ENCODE measurements around the gene DAPK2. TPM values are rescaled to one million over a fixed set of nuclear protein-coding genes. Genes with fewer than 3 reads are reported as not detected.

DAPK2 gene
- total and polyA plus RNA-seq, 7 donors, result 3.7 to 65.6 (median 44.3) TPM

DNA sequence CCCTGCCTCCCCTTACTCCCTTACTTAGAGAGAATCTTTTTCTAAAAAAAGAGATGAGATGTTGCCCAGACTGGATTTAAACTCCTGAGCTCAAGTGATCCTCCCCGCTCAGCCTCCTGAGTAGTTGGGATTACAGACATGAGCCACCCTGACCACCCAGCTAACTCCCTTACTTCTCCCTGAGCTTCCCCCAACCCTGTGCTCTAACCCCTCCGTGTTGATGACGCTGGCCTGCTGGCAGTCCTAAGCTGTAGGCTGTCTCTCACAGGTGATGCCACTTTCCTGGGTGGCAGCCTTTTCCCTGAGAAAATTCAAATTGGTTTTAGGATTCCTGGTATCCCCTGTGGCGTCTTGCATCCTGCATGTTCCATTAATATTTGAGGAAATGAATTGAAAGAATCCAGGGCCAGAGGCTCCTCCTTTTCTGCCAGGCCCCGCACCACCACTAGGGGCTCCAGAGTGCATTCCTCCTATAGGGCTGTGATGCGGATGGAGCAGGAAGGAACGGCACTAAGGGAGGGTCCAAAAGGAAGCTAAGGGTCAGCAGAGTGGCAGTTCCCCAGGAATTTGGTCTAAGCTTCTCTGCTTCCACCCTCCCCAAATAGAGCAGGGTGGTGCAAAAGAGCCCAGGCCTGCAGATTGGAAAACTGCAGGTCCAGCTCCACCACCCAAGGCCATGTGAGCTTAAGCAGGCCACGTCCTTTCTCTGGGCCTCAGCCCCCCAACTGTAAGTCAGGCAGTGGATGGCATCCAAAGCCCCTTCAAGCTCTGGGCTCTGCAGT is 101.1 kb downstream of the DAPK2 start:
- 52 to 62% (median 62%) methylated on average over 8 of the region's 8 CpGs for WGBS, 3 donors

DNA sequence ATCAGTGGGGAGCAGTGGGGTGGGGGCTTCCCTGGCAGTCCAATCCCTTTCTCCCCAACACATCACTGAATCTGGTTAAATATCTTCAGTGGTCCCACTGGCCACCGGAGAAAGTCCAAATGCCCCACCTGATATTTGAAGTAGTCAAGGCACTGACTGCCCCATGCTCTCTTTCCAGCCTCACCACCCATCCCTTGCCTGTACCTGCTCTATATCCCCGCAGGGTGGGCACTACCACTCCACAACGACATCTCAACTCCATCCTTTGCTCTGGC is 101.7 kb downstream of the DAPK2 start:
- H3K4me3 ChIP-seq, result no peak overlapping the region

More for the DNA sequence above, 101.1 kb downstream of the DAPK2 start:
- TF ChIP-seq, protein P1, sequence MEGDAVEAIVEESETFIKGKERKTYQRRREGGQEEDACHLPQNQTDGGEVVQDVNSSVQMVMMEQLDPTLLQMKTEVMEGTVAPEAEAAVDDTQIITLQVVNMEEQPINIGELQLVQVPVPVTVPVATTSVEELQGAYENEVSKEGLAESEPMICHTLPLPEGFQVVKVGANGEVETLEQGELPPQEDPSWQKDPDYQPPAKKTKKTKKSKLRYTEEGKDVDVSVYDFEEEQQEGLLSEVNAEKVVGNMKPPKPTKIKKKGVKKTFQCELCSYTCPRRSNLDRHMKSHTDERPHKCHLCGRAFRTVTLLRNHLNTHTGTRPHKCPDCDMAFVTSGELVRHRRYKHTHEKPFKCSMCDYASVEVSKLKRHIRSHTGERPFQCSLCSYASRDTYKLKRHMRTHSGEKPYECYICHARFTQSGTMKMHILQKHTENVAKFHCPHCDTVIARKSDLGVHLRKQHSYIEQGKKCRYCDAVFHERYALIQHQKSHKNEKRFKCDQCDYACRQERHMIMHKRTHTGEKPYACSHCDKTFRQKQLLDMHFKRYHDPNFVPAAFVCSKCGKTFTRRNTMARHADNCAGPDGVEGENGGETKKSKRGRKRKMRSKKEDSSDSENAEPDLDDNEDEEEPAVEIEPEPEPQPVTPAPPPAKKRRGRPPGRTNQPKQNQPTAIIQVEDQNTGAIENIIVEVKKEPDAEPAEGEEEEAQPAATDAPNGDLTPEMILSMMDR (IDR thresholded peaks at IDR 0.05), result peak; percentile 87
- H3K36me3 ChIP-seq (ENCODE audit: insufficient read depth in 1 of 2, low read depth in 1 of 2), result no peaks in the 10 kb centered on the region
- intact Hi-C loops (cut with DNase I), result no loop called here
- no peak overlapping the region for H3K27ac ChIP-seq
- H3K4me3 ChIP-seq, result no peak overlapping the region
- DNase-seq (peak; percentile 70 to 81), ATAC-seq (peak; percentile 68 to 87 (median 84))
- H3K4me1 ChIP-seq, result peaks cover 26% of the 10 kb centered on the region
- H3K9me3 ChIP-seq, result no peaks in the 10 kb centered on the region
- no peaks in the 10 kb centered on the region for H3K27me3 ChIP-seq (ENCODE audit: insufficient read depth in 3 of 3, low read length in 2 of 3)

DNA sequence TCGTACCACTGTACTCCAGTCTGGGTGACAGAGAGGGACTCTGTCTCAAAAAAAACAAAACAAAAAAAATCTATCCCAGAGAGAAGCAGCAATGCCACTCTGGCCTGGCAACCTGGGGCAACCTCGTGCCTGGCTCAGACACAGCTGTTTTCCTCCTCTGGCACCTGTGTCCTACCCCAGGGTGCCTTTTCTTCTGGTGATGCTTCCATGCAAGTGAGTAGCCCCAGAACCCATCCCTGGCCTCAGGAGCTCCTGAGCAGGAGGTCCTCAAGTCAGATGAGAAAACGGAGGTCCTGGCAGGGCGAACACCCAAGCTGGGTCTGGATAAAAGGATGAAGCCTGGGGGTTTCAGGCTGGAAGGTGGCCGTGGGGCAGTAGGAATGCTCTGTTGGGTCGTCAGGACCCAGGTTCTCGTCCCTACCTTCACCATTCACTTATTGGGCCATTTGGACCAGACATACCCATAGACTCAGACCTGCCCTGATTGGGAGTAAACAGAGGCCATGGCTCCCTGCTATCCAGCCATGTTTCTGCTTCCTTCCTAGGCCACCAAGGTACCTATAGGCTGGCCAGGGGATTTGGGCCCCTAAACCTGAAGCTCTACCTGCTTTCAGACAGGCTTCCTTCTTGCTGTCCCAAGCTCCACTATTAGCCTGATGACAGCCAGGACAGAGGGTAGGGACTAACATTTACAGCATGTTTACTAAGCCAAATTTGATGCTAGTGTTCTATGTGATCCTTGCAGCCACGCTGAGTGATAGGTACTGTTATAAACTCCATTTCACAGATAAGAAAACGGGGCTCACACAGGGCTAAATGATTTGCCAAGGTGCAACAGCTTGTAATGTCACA is 102.2 kb downstream of the DAPK2 start:
- DNase-seq, result no peak
- ATAC-seq, result no peak
- intact Hi-C loops (cut with DNase I), result loop anchor here in 1 of 2 donors (5.0 kb wide), 1 partner anchor 103 kb away; the partner anchor contains the start of gene DAPK2
- 79 to 88% (median 79%) methylated on average over 9 of the region's 9 CpGs for WGBS, 3 donors
- H3K4me3 ChIP-seq, result no peak overlapping the region
- H3K4me1 ChIP-seq, result peaks cover 35% of the 10 kb centered on the region
- TF ChIP-seq, protein P1 (IDR thresholded peaks at IDR 0.05), result no peak
- peaks cover 0 to under 1% of the 10 kb centered on the region in 2 donors for H3K36me3 ChIP-seq (ENCODE audit: insufficient read depth in 1 of 2, low read depth in 1 of 2)
- H3K9me3 ChIP-seq, result no peaks in the 10 kb centered on the region
- no peak overlapping the region for H3K27ac ChIP-seq
- H3K27me3 ChIP-seq (ENCODE audit: insufficient read depth in 3 of 3, low read length in 2 of 3), result no peaks in the 10 kb centered on the region

More for the DNA sequence above, 101.7 kb downstream of the DAPK2 start:
- no peaks in the 10 kb centered on the region for H3K27me3 ChIP-seq (ENCODE audit: insufficient read depth in 3 of 3, low read length in 2 of 3)
- intact Hi-C loops (cut with DNase I), result loop anchor here in 1 of 2 donors (5.0 kb wide), 1 partner anchor 103 kb away; the partner anchor contains the start of gene DAPK2
- TF ChIP-seq, protein P1 (IDR thresholded peaks at IDR 0.05), result no peak
- DNase-seq (no peak), ATAC-seq (no peak)
- H3K36me3 ChIP-seq (ENCODE audit: insufficient read depth in 1 of 2, low read depth in 1 of 2), result no peaks in the 10 kb centered on the region
- peaks cover 32% of the 10 kb centered on the region for H3K4me1 ChIP-seq
- 88 to 94% (median 90%) methylated on average over 3 of the region's 3 CpGs for WGBS, 3 donors
- H3K27ac ChIP-seq, result no peak overlapping the region
- no peaks in the 10 kb centered on the region for H3K9me3 ChIP-seq

DNA sequence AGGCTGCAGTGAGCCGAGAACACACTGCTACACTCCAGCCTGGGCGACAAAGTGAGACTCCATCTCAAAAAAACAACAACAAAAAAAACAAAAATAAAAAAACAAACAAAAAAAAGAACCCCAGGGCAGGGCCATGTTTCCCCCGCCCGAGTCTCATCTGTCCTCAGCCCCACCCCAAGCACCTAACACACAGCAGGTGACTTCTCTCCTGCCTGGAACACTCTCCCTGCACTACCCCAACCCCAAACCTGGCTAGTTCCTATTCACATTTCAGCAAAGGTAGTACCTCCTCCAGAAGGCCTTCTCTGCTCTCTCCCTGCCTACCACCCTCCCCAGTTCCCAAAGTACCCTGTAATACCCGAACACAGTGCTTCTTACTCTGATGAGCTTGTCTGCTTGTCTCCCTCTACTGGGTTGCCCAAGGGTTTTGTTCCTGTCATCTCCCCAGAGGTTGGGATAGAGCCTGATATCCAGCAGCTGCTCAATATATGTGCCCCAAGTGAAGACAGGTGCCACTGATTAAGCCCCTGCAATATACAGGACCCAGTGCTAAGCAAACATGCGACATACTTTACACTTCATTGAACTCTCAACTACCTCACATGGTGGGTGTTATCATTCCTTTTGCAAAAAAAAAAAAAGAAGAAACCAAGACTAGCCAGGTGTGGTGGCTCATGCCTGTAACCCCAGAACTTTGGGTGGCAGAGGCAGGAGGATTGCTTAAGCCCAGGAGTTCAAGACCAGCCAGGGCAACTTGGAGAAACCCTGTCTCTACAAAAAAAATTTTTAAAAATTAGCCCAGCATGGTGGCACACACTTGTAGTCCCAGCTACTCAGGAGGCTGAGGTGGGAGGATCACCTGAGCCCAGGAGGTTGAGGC is 103.6 kb downstream of the DAPK2 start:
- Histone ChIP-seq H3K27me3 (ENCODE audit: insufficient read depth in 3 of 3, low read length in 2 of 3) (no peaks in the 10 kb centered on the region), H3K4me1 (peaks cover 41% of the 10 kb centered on the region), H3K27ac (no peak overlapping the region), H3K9me3 (no peaks in the 10 kb centered on the region), H3K4me3 (no peak overlapping the region), H3K36me3 (ENCODE audit: insufficient read depth in 1 of 2, low read depth in 1 of 2) (peaks cover 0 to 3% of the 10 kb centered on the region in 2 donors)
- intact Hi-C loops (cut with DNase I), result loop anchor here in 1 of 2 donors (5.0 kb wide), 1 partner anchor 105 kb away; the partner anchor contains the start of gene DAPK2
- ATAC-seq (no peak), DNase-seq (no peak)
- 86 to 92% (median 91%) methylated on average over 6 of the region's 6 CpGs for WGBS, 3 donors
- TF ChIP-seq, protein P1 (IDR thresholded peaks at IDR 0.05), result no peak
